Fibroblast of lung (primary cell): ENCODE measurements around the gene SLC30A2.

ENCODE experiments used
- EZH2 ChIP-seq: IDR thresholded peaks from 2 replicates; pipeline ENCODE4 v1.5.1; 2012; ENCODE audit warnings: low read length, control low read depth, mild to moderate bottlenecking; ENCODE audit errors: missing control alignments
- TF ChIP-seq, protein P1 (sequence below), 2 donors: IDR thresholded peaks in 1 of 2; conservative IDR thresholded peaks in 1 of 2; 1 replicate in 1 of 2; 2 replicates in 1 of 2; pipeline ENCODE4 v1.5.1; 2011 to 2012; ENCODE audit warnings: low read length in 2 of 2, control low read depth in 1 of 2, inconsistent platforms in 1 of 2, low read depth in 1 of 2, mild to moderate bottlenecking in 1 of 2

DNA sequence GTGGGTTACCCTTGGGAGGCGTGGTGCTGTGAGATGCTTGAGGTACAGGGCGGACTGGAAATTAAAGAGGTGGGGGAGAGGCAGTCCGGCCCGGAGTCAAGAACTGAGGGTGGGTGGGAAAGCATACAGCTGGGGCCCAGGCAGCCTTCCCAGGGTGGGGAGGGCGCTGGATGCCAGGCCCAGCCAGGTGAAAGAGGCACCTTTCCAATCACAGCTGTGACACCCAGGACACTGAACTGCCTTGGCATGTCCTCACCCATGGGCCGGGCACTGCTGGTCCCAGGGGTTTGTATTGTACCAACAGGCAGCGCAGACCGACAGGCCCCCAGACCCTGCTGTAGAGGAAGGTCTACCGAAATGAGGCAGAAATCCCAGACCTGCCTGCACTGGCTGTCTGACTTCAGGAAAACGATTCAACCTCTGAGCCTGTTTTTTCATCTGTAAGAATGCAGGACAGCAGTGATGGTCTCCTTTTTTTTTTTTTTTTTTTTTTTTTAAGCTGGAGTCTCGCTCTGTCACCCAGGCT is 9.1 kb downstream of the SLC30A2 start:
- TF ChIP-seq, protein P1, sequence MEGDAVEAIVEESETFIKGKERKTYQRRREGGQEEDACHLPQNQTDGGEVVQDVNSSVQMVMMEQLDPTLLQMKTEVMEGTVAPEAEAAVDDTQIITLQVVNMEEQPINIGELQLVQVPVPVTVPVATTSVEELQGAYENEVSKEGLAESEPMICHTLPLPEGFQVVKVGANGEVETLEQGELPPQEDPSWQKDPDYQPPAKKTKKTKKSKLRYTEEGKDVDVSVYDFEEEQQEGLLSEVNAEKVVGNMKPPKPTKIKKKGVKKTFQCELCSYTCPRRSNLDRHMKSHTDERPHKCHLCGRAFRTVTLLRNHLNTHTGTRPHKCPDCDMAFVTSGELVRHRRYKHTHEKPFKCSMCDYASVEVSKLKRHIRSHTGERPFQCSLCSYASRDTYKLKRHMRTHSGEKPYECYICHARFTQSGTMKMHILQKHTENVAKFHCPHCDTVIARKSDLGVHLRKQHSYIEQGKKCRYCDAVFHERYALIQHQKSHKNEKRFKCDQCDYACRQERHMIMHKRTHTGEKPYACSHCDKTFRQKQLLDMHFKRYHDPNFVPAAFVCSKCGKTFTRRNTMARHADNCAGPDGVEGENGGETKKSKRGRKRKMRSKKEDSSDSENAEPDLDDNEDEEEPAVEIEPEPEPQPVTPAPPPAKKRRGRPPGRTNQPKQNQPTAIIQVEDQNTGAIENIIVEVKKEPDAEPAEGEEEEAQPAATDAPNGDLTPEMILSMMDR (conservative IDR thresholded peaks at IDR 0.05 in 1 of 2, IDR thresholded peaks at IDR 0.05 in 1 of 2; ENCODE audit: low read depth in 1 of 2, low read length in 2 of 2) = no peak
- TF ChIP-seq EZH2 = no peak
